CD8-positive, alpha-beta memory T cell (primary cell): Measurements from ENCODE around the gene DCD. TPM values are rescaled to one million over a fixed set of nuclear protein-coding genes. Genes with fewer than 3 reads are reported as not detected.

Experiments used
- CTCF ChIA-PET: fragments of 350-600 bp; sonication (Branson Sonifier 250); formaldehyde crosslinking; loops from one replicate; lab custom pipeline; 2021; ENCODE audit warnings: antibody characterized with exemption; lab: Charles Lee
- POLR2A ChIA-PET: fragments of 350-600 bp; sonication (Branson Sonifier 250); formaldehyde crosslinking; loops from one replicate; lab custom pipeline; 2021; ENCODE audit warnings: antibody characterized with exemption; lab: Charles Lee
- DNase-seq, 5 donors: peaks; one replicate each; pipeline versions ENCODE4 v3.0.0 to v3.0.0-alpha.2; 2020 to 2022; ENCODE audit warnings: mixed read lengths in 1 of 5
- H3K27ac ChIP-seq: one replicate; pipeline ENCODE4 v1.7.0; 2013; ENCODE audit warnings: low read depth, mild to moderate bottlenecking, low read length, moderate library complexity
- H3K27me3 ChIP-seq: 2 replicates; pipeline ENCODE4 v1.7.0; 2013; ENCODE audit warnings: low read length, mild to moderate bottlenecking; ENCODE audit not compliant: insufficient read depth, poor library complexity, severe bottlenecking
- H3K36me3 ChIP-seq: 2 replicates; pipeline ENCODE4 v1.7.0; 2013; ENCODE audit warnings: mild to moderate bottlenecking, low read length, moderate library complexity; ENCODE audit not compliant: insufficient read depth
- H3K4me1 ChIP-seq: 2 replicates; pipeline ENCODE4 v1.7.0; 2013; ENCODE audit warnings: mild to moderate bottlenecking, low read length, moderate library complexity; ENCODE audit not compliant: insufficient read depth
- H3K4me3 ChIP-seq: 2 replicates; pipeline ENCODE4 v1.7.0; 2013; ENCODE audit warnings: mild to moderate bottlenecking, low read length
- H3K9me3 ChIP-seq: 2 replicates; pipeline ENCODE4 v1.7.0; 2013; ENCODE audit warnings: mild to moderate bottlenecking, low read length
- H3K27ac Mint-ChIP-seq, 8 donors: one replicate each; pipeline ENCODE4 v1.8.0; 2020 to 2021; ENCODE audit warnings: mixed read lengths in 8 of 8, mild to moderate bottlenecking in 6 of 8, inconsistent platforms in 3 of 8, moderate library complexity in 3 of 8
- H3K27me3 Mint-ChIP-seq, 2 donors: one replicate each; pipeline ENCODE4 v1.8.0; 2020 to 2021; ENCODE audit warnings: mixed read lengths in 2 of 2, mild to moderate bottlenecking in 1 of 2, moderate library complexity in 1 of 2
- H3K36me3 Mint-ChIP-seq, 3 donors: one replicate each; pipeline ENCODE4 v1.8.0; 2020 to 2021; ENCODE audit warnings: mixed read lengths in 3 of 3, inconsistent platforms in 1 of 3, mild to moderate bottlenecking in 1 of 3
- H3K4me1 Mint-ChIP-seq, 3 donors: one replicate each; pipeline ENCODE4 v1.8.0; 2020 to 2021; ENCODE audit warnings: mixed read lengths in 3 of 3, inconsistent platforms in 1 of 3, mild to moderate bottlenecking in 1 of 3
- H3K4me3 Mint-ChIP-seq, 7 donors: one replicate each; pipeline ENCODE4 v1.8.0; 2020 to 2021; ENCODE audit warnings: mixed read lengths in 7 of 7, mild to moderate bottlenecking in 6 of 7, moderate library complexity in 4 of 7, inconsistent platforms in 2 of 7
- H3K9me3 Mint-ChIP-seq, 5 donors: one replicate each; pipeline ENCODE4 v1.8.0; 2020 to 2022; ENCODE audit warnings: mixed read lengths in 5 of 5, mild to moderate bottlenecking in 3 of 5, moderate library complexity in 2 of 5, inconsistent platforms in 1 of 5
- polyA plus RNA-seq: library from polyadenylated mRNA; unstranded; fragments of 300-500 nt; fragmentation: Illumina TruSeq; gene quantifications from one replicate; pipeline ENCODE4 v1.2.3, GENCODE V29; 2021
- total RNA-seq, 2 experiments: library from RNA; stranded (reverse); gene quantifications; one replicate each; pipeline ENCODE4 v1.2.3, GENCODE V29; 2021

Gene DCD
- total and polyA plus RNA-seq, 3 experiments from 2014 or later, result not detected

DNA sequence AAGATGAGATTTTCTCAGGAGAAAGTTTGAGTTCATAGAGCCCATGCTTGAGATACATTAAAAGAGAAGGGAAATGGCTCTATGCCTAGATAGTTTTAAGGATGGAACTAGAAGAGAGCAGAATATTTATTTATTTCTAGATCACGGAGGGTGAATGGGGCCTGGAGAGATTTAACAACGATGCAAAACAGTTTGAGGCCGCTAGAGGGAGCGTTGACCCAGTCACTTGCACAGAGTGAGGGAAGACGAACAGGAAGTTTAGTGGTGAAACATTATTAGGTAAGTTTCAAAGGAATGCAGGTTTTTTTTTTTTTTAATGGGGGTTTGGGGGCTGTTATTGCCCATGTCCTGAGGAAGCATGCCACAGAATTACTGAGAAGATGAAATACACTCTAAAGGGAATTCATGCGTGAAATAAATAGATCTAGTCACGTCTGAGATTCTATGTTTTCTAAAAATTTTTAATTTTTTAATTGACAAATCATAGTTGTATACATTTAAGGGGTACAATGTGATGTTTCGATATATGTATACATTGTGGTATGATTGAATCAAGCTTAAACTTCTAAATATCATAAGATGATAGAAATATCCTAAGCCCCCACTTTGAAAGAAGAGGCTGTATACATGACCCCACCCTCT, 44.9 kb downstream of the DCD start:
- ChIA-PET CTCF (interaction anchor here (1.0 kb wide), 1 partner anchor 12 kb away, joined by 3 read pairs; no protein-coding TSS in a partner anchor), POLR2A (no interaction called here)
- H3K36me3 ChIP-seq, result no peaks in the 10 kb centered on the region
- Mint-ChIP-seq H3K9me3 (no peaks in the 10 kb centered on the region), H3K4me1 (peaks cover 2 to 7% (median 6%) of the 10 kb centered on the region in 3 donors), H3K27me3 (peaks cover 3 to 20% of the 10 kb centered on the region in 2 donors), H3K36me3 (no peaks in the 10 kb centered on the region), H3K4me3 (no peak overlapping the region), H3K27ac (peak overlapping the region in 1 of 8 donors; percentile 87)
- H3K4me1 ChIP-seq, result no peaks in the 10 kb centered on the region
- no peak overlapping the region for H3K4me3 ChIP-seq
- H3K27ac ChIP-seq, result no peak overlapping the region
- peak; percentile 39 to 75 (median 49) for DNase-seq
- H3K27me3 ChIP-seq, result no peaks in the 10 kb centered on the region
- no peaks in the 10 kb centered on the region for H3K9me3 ChIP-seq

DNA sequence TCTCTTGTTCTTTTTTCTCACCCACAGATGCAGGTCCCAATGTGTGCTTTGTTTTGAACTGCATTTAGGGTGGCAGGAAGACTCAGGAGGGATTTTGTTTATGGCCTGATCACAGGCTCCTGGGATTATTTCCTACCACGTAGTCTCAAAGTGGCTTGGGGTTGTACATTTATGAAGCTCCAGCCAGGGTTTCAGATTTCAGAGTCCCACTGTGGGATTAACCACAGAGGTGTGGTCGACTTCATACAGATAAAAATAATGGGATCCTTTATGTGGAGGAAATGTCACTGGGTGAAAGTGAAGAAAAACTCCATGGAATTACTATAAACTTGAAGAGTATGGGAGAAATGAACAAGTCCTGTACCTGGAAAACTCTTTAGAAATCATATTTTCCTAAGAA, 45.5 kb downstream of the DCD start:
- Histone ChIP-seq H3K27ac (no peak overlapping the region), H3K9me3 (no peaks in the 10 kb centered on the region), H3K36me3 (no peaks in the 10 kb centered on the region), H3K4me3 (no peak overlapping the region), H3K27me3 (no peaks in the 10 kb centered on the region), H3K4me1 (no peaks in the 10 kb centered on the region)
- H3K27ac Mint-ChIP-seq, result peak overlapping the region in 2 of 8 donors; percentile 14 to 87
- H3K9me3 Mint-ChIP-seq, result no peaks in the 10 kb centered on the region
- DNase-seq, result no peak
- peaks cover 3 to 19% of the 10 kb centered on the region in 2 donors for H3K27me3 Mint-ChIP-seq
- H3K4me1 Mint-ChIP-seq, result peaks cover 2 to 7% (median 6%) of the 10 kb centered on the region in 3 donors
- no peaks in the 10 kb centered on the region for H3K36me3 Mint-ChIP-seq
- POLR2A ChIA-PET, result no interaction called here
- CTCF ChIA-PET, result no interaction called here
- H3K4me3 Mint-ChIP-seq, result no peak overlapping the region

DNA sequence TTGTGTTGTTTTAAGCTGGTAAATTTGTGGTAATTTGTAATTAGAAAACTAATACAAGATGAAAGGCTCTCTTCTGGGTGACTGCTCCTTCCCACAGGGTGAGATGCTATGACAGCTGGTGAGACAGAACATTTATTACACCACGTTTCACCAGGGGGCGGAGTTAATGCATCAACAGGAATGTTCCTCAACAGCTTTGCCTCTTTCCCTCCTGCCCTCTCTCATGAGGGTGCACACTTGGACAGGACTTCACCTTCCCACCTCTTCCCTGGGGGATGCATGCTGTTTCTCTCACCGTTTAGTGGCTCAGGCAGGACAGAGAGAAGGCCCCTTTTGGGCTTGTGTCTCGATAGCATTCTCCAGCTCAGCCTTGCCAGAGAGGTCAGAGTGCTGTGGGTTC, 46.3 kb downstream of the DCD start:
- Histone ChIP-seq H3K36me3 (no peaks in the 10 kb centered on the region), H3K9me3 (no peaks in the 10 kb centered on the region), H3K4me3 (no peak overlapping the region), H3K27me3 (no peaks in the 10 kb centered on the region), H3K27ac (no peak overlapping the region), H3K4me1 (peaks cover under 1% of the 10 kb centered on the region)
- Mint-ChIP-seq H3K36me3 (no peaks in the 10 kb centered on the region), H3K9me3 (no peaks in the 10 kb centered on the region), H3K4me1 (peaks cover 2 to 7% (median 6%) of the 10 kb centered on the region in 3 donors), H3K27ac (no peak overlapping the region), H3K27me3 (peaks cover 5 to 20% of the 10 kb centered on the region in 2 donors), H3K4me3 (no peak overlapping the region)
- ChIA-PET POLR2A (no interaction called here), CTCF (interaction anchor here (1.3 kb wide), 1 partner anchor 21 kb away, joined by 3 read pairs; no protein-coding TSS in a partner anchor)
- DNase-seq, result no peak

DNA sequence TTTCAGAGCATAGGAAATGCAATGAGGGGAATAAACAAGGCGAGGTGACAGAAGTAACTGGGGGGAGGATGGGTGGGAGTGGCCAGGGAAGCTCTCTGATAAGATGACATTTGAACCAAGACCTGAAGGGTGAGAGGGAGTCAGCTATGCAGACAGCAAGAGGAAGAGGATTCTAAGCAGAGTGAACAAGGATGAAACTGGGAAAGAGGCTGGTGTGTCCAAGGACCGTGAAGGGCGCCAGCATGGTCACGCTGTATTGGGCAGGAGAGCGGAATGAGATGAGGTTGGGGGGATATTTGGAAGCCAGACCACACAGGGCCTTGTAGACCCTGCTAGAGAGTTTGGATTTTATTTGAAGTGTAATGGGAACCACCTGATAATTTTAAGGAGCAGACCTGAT, 49.2 kb downstream of the DCD start:
- H3K27ac Mint-ChIP-seq, result peak overlapping the region in 1 of 8 donors; percentile 11
- no peaks in the 10 kb centered on the region for H3K27me3 ChIP-seq
- no peaks in the 10 kb centered on the region for H3K36me3 Mint-ChIP-seq
- H3K27me3 Mint-ChIP-seq, result peaks cover 14 to 32% of the 10 kb centered on the region in 2 donors
- H3K27ac ChIP-seq, result no peak overlapping the region
- ChIA-PET CTCF (interaction anchor here (3.9 kb wide), 1 partner anchor 19 kb away, joined by 17 read pairs; no protein-coding TSS in a partner anchor), POLR2A (no interaction called here)
- no peaks in the 10 kb centered on the region for H3K36me3 ChIP-seq
- no peaks in the 10 kb centered on the region for H3K9me3 ChIP-seq
- peaks cover 4% of the 10 kb centered on the region for H3K4me1 ChIP-seq
- no peak for DNase-seq
- H3K4me1 Mint-ChIP-seq, result peaks cover 2 to 7% (median 6%) of the 10 kb centered on the region in 3 donors
- no peak overlapping the region for H3K4me3 Mint-ChIP-seq
- H3K9me3 Mint-ChIP-seq, result no peaks in the 10 kb centered on the region
- no peak overlapping the region for H3K4me3 ChIP-seq

DNA sequence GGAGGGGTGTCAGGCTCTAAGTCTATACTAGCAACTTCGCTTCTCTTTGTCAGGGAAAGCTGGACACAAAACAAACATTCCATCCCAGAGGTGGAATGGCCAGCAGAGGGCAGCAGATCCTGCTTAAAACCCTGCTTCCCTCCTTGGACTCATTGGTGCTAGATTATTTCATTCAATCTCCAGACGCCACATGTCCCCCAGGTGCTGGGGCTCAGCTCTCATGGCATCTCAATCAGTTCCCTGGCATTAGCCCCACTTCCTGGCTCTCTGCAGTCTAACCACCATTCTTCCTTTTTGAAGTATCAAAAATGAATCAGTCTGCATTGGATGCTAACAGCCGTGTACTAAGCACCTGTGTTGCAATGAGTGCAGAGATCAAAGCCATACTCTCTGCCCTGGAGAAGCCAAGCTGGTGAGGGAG, 51.6 kb downstream of the DCD start:
- POLR2A ChIA-PET, result no interaction called here
- Histone ChIP-seq H3K27ac (no peak overlapping the region), H3K36me3 (no peaks in the 10 kb centered on the region), H3K4me1 (peaks cover 4% of the 10 kb centered on the region), H3K27me3 (peaks cover 3% of the 10 kb centered on the region), H3K9me3 (no peaks in the 10 kb centered on the region), H3K4me3 (no peak overlapping the region)
- peaks cover 14 to 39% of the 10 kb centered on the region in 2 donors for H3K27me3 Mint-ChIP-seq
- no peaks in the 10 kb centered on the region for H3K36me3 Mint-ChIP-seq
- H3K4me3 Mint-ChIP-seq, result no peak overlapping the region
- H3K4me1 Mint-ChIP-seq, result no peaks in the 10 kb centered on the region
- no peaks in the 10 kb centered on the region for H3K9me3 Mint-ChIP-seq
- CTCF ChIA-PET, result interaction anchor here (0.8 to 3.9 kb wide), 8 partner anchors 9 to 48 kb away, joined by 3 to 17 read pairs (median 4); no protein-coding TSS in a partner anchor
- peak in 3 of 5 donors; percentile 6 to 32 (median 30) for DNase-seq
- no peak overlapping the region for H3K27ac Mint-ChIP-seq

DNA sequence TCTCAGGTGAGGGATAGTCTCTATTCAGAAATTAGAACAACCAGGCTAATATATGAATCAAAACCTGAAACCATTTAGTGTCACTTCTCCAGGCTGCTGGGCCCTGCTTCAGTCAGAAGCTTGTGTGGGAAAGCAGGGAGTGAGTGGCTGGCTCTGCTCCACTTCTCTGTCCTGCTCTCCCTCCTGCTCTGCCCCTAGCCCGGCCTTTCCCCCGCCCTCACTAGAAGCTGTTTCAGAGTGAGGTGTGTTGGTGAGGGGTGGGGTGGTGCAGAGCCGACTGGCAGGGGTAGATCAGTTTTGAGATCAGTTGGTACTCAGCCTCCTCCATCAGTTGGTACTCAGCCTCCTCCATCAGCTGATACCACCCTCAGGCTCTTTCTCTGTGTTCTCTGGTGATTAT, 52.7 kb downstream of the DCD start:
- Mint-ChIP-seq H3K27me3 (peaks cover 21 to 46% of the 10 kb centered on the region in 2 donors), H3K27ac (no peak overlapping the region), H3K9me3 (no peaks in the 10 kb centered on the region), H3K36me3 (no peaks in the 10 kb centered on the region), H3K4me1 (no peaks in the 10 kb centered on the region), H3K4me3 (no peak overlapping the region)
- ChIA-PET CTCF (interaction anchor here (1.7 to 3.9 kb wide), 3 partner anchors 8 to 15 kb away, joined by 8 to 17 read pairs (median 10); no protein-coding TSS in a partner anchor), POLR2A (no interaction called here)
- Histone ChIP-seq H3K27ac (no peak overlapping the region), H3K9me3 (no peaks in the 10 kb centered on the region), H3K27me3 (peaks cover 3% of the 10 kb centered on the region), H3K4me1 (peaks cover 4% of the 10 kb centered on the region), H3K4me3 (no peak overlapping the region), H3K36me3 (no peaks in the 10 kb centered on the region)
- no peak for DNase-seq

Other genes with a start within 250 kb of the DCD start
- 10 to 100 TPM; 23.2 to 25.7 TPM for gene ITGA5, start 229.1 kb downstream of the DCD start, total RNA-seq
- 50.6 TPM for gene ITGA5, start 229.1 kb downstream of the DCD start, polyA plus RNA-seq
- 10 to 100 TPM in 1 of 2 experiments, 1 to 10 TPM in 1; 8.8 to 10.4 TPM for gene GTSF1, start 174.8 kb downstream of the DCD start, total RNA-seq
- 20.0 TPM for gene GTSF1, start 174.8 kb downstream of the DCD start, polyA plus RNA-seq
- 10 to 100 TPM; 82.4 to 87.1 TPM for gene NCKAP1L, start 150.6 kb downstream of the DCD start, total RNA-seq
- 87.6 TPM for gene NCKAP1L, start 150.6 kb downstream of the DCD start, polyA plus RNA-seq
- gene PDE1B, start 98.8 kb downstream of the DCD start, total RNA-seq, result 1 to 10 TPM; 4.3 to 4.9 TPM
- 0.33 TPM for gene PDE1B, start 98.8 kb downstream of the DCD start, polyA plus RNA-seq
- not detected for gene PPP1R1A, start 59.7 kb downstream of the DCD start, total RNA-seq
- gene PPP1R1A, start 59.7 kb downstream of the DCD start, polyA plus RNA-seq, result not detected
- not detected for gene LACRT, start 13.5 kb downstream of the DCD start, total RNA-seq
- gene LACRT, start 13.5 kb downstream of the DCD start, polyA plus RNA-seq, result not detected
- not detected for gene MUCL1, start 206.2 kb upstream of the DCD start, total RNA-seq
- gene MUCL1, start 206.2 kb upstream of the DCD start, polyA plus RNA-seq, result not detected